Measurements from ENCODE around the gene CFAP44.

DNA sequence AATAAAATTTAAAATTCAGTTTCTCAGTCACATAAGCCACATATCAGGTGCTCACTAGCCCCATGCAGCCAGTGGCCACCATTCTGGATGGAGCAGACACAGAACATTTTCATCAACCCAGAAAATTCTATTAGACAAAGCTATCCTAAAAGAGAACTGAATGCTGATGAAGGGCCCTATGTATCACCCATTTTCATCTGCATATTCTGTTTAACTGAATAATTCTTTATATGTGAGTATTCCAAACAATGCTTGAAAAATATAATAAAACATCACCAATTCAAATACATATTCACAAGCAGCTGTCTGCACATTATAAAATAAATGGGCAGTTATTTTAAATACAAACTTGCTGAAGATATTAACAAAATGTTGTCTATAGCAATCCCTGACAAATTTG is 14.2 kb upstream of the CFAP44 start:
- TF ChIP-seq, protein P1, sequence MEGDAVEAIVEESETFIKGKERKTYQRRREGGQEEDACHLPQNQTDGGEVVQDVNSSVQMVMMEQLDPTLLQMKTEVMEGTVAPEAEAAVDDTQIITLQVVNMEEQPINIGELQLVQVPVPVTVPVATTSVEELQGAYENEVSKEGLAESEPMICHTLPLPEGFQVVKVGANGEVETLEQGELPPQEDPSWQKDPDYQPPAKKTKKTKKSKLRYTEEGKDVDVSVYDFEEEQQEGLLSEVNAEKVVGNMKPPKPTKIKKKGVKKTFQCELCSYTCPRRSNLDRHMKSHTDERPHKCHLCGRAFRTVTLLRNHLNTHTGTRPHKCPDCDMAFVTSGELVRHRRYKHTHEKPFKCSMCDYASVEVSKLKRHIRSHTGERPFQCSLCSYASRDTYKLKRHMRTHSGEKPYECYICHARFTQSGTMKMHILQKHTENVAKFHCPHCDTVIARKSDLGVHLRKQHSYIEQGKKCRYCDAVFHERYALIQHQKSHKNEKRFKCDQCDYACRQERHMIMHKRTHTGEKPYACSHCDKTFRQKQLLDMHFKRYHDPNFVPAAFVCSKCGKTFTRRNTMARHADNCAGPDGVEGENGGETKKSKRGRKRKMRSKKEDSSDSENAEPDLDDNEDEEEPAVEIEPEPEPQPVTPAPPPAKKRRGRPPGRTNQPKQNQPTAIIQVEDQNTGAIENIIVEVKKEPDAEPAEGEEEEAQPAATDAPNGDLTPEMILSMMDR (IDR thresholded peaks at IDR 0.05; ENCODE audit: low read depth, low read length), result no peak
- TF ChIP-seq POLR2A (IDR thresholded peaks at IDR 0.05; ENCODE audit: extremely low read depth, insufficient read length), result no peak

Data from NB4 (cell line).